NCI-H187 (cell line): ENCODE results near the gene OPCML.
"Not testable (repeated sequence)": the region's sequence is repeated elsewhere in the genome, so short reads cannot be mapped to it uniquely, and the experiment has no call there.

Experiments
- DNase-seq, 2 experiments: peaks; one replicate each; lab custom pipeline; 2025; lab: John Stamatoyannopoulos, UW

The OPCML gene

GRCh38 chr11:132423266-132423665 is 1109.0 kb downstream of the OPCML start:
- DNase-seq = peak in 1 of 2 experiments; percentile 57

GRCh38 chr11:132422722-132423121 is 1109.6 kb downstream of the OPCML start:
- no peak for DNase-seq

- no peak for DNase-seq
Measured at GRCh38 chr11:132421555-132421954, 1110.7 kb downstream of the OPCML start.

- DNase-seq = no peak
Measured at GRCh38 chr11:132414451-132414850, 1117.8 kb downstream of the OPCML start.

GRCh38 chr11:132410383-132410782 is 1121.9 kb downstream of the OPCML start:
- DNase-seq = no peak

GRCh38 chr11:132409573-132410355 is 1122.5 kb downstream of the OPCML start:
- no peak for DNase-seq

GRCh38 chr11:132408877-132409276 is 1123.4 kb downstream of the OPCML start:
- DNase-seq = peak; percentile 29 to 32

- no peak for DNase-seq
Measured at GRCh38 chr11:132405728-132406127, 1126.6 kb downstream of the OPCML start.

GRCh38 chr11:132402071-132402684 is 1130.1 kb downstream of the OPCML start:
- DNase-seq = peak; percentile 55 to 60

GRCh38 chr11:132396318-132396717 is 1136.0 kb downstream of the OPCML start:
- DNase-seq = no peak

GRCh38 chr11:132395434-132395833 is 1136.9 kb downstream of the OPCML start:
- DNase-seq = no peak

- no peak for DNase-seq
Measured at GRCh38 chr11:132379540-132379939, 1152.8 kb downstream of the OPCML start.

GRCh38 chr11:132373405-132374143 is 1158.7 kb downstream of the OPCML start:
- DNase-seq = no peak

GRCh38 chr11:132370114-132370513 is 1162.2 kb downstream of the OPCML start:
- not testable (repeated sequence) for DNase-seq

GRCh38 chr11:132367293-132367692 is 1165.0 kb downstream of the OPCML start:
- no peak for DNase-seq

GRCh38 chr11:132365650-132366049 is 1166.7 kb downstream of the OPCML start:
- DNase-seq = no peak
